Measurements from ENCODE around the gene PRKN.

DNA sequence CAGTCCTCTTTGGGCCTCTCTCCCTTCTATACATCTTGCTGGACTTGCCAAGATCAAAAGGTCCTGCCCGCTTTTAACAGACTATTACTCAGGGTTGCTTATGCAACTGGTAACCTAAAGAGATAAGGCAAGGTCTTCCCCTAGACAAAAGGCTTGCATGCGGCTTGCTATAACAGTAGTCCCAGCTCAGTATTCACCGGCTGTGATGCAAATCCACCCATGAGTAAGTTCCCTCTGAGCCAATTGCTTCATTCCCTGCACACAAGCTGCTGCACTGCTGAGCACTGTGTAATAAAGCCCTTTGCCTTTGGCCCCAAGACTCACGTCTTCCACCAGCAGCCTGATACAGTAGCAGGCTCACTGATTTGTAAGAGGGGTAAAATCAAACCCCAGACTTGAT, 363.8 kb downstream of the PRKN start:
- TF ChIP-seq, protein P1, sequence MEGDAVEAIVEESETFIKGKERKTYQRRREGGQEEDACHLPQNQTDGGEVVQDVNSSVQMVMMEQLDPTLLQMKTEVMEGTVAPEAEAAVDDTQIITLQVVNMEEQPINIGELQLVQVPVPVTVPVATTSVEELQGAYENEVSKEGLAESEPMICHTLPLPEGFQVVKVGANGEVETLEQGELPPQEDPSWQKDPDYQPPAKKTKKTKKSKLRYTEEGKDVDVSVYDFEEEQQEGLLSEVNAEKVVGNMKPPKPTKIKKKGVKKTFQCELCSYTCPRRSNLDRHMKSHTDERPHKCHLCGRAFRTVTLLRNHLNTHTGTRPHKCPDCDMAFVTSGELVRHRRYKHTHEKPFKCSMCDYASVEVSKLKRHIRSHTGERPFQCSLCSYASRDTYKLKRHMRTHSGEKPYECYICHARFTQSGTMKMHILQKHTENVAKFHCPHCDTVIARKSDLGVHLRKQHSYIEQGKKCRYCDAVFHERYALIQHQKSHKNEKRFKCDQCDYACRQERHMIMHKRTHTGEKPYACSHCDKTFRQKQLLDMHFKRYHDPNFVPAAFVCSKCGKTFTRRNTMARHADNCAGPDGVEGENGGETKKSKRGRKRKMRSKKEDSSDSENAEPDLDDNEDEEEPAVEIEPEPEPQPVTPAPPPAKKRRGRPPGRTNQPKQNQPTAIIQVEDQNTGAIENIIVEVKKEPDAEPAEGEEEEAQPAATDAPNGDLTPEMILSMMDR (IDR thresholded peaks at IDR 0.05) = no peak
- no peak for TF ChIP-seq POLR2A (IDR thresholded peaks at IDR 0.05)
